Measurements from ENCODE around the gene ALKBH2.
"Not testable (repeated sequence)": the region's sequence is repeated elsewhere in the genome, so short reads cannot be mapped to it uniquely, and the experiment has no call there.

ALKBH2 gene

GRCh38 chr12:109052414-109053323 is 40.6 kb downstream of the ALKBH2 start, which contains the start of gene USP30:
Gene USP30, plus strand, starts transcription at chr12:109052576. Its CDS starts 103 bp downstream, at chr12:109052679.
- H3F3A ChIP-seq (ENCODE audit: control insufficient read depth, insufficient read depth) = peaks cover 8% of the 10 kb centered on the region; the same call in 1 of the 2 replicates
- H3K9me3 ChIP-seq (ENCODE audit: control insufficient read depth, insufficient read depth, low read length) = no peaks in the 10 kb centered on the region
- H3K27ac ChIP-seq (ENCODE audit: low read depth, low read length) = peak within 1 kb of the TSS; percentile 49
- peaks cover 39% of the 10 kb centered on the region for H3K4me1 ChIP-seq (ENCODE audit: control insufficient read depth, low read length)
- peaks cover 33% of the 10 kb centered on the region for H3K79me2 ChIP-seq (ENCODE audit: control insufficient read depth, low read length)
- peaks cover 18% of the 10 kb centered on the region for H3K36me3 ChIP-seq (ENCODE audit: control insufficient read depth, low read length)
- TF ChIP-seq CTCF (IDR thresholded peaks at IDR 0.05; ENCODE audit: low read depth, low read length, poor library complexity, severe bottlenecking) = no peak
- TF ChIP-seq EZH2phosphoT487 (IDR thresholded peaks at IDR 0.05; ENCODE audit: borderline replicate concordance, low read length) = no peak
- no peaks in the 10 kb centered on the region for H3K9me2 ChIP-seq (replicated peaks; ENCODE audit: control insufficient read depth, low read length)
- no peaks in the 10 kb centered on the region for H3K27me3 ChIP-seq (ENCODE audit: control insufficient read depth, low read length)
- H3K4me2 ChIP-seq (ENCODE audit: low read length) = peak within 1 kb of the TSS; percentile 71
- peak within 1 kb of the TSS; percentile 84 for H3K4me3 ChIP-seq (ENCODE audit: low read length)
- H4K20me1 ChIP-seq (ENCODE audit: control insufficient read depth, insufficient read depth, low read depth, low read length) = no peaks in the 10 kb centered on the region

DNA sequence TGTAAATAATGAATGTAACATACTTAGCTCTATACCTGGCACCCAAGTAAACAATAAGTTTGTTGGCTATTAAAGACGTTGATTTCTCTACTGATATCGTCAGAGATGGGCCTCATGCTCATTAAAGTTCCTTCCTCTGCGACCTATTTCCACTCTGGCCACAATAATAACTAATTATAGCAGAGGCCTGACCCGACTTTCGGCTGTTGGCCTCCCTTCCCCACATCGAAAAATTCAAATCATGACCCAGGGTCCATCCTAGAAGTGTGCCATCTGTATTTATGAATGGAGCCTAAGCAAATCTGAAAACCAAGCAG is 41.2 kb downstream of the ALKBH2 start:
- TF ChIP-seq CTCF (IDR thresholded peaks at IDR 0.05; ENCODE audit: low read depth, low read length, poor library complexity, severe bottlenecking) (no peak), EZH2phosphoT487 (IDR thresholded peaks at IDR 0.05; ENCODE audit: borderline replicate concordance, low read length) (no peak)
- peaks cover 33% of the 10 kb centered on the region for H3K4me1 ChIP-seq (ENCODE audit: control insufficient read depth, low read length)
- no peak overlapping the region for H3K27ac ChIP-seq (ENCODE audit: low read depth, low read length)
- peak overlapping the region; percentile 71 for H3K4me2 ChIP-seq (ENCODE audit: low read length)
- peaks cover 17% of the 10 kb centered on the region for H3K36me3 ChIP-seq (ENCODE audit: control insufficient read depth, low read length)
- no peaks in the 10 kb centered on the region for H3K9me2 ChIP-seq (replicated peaks; ENCODE audit: control insufficient read depth, low read length)
- H3K4me3 ChIP-seq (ENCODE audit: low read length) = peak overlapping the region; percentile 84
- peaks cover 33% of the 10 kb centered on the region for H3K79me2 ChIP-seq (ENCODE audit: control insufficient read depth, low read length)
- peaks cover 6% of the 10 kb centered on the region; the same call in 1 of the 2 replicates for H3F3A ChIP-seq (ENCODE audit: control insufficient read depth, insufficient read depth)
- H3K27me3 ChIP-seq (ENCODE audit: control insufficient read depth, low read length) = no peaks in the 10 kb centered on the region
- H3K9me3 ChIP-seq (ENCODE audit: control insufficient read depth, insufficient read depth, low read length) = no peaks in the 10 kb centered on the region
- H4K20me1 ChIP-seq (ENCODE audit: control insufficient read depth, insufficient read depth, low read depth, low read length) = no peaks in the 10 kb centered on the region

GRCh38 chr12:109049794-109050193 is 43.5 kb downstream of the ALKBH2 start:
- H3K9me2 ChIP-seq (replicated peaks; ENCODE audit: control insufficient read depth, low read length); H3K4me3 ChIP-seq (ENCODE audit: low read length); H4K20me1 ChIP-seq (ENCODE audit: control insufficient read depth, insufficient read depth, low read depth, low read length); H3K9me3 ChIP-seq (ENCODE audit: control insufficient read depth, insufficient read depth, low read length); H3K27ac ChIP-seq (ENCODE audit: low read depth, low read length); H3K36me3 ChIP-seq (ENCODE audit: control insufficient read depth, low read length); H3K4me2 ChIP-seq (ENCODE audit: low read length); H3K27me3 ChIP-seq (ENCODE audit: control insufficient read depth, low read length); H3F3A ChIP-seq (ENCODE audit: control insufficient read depth, insufficient read depth): not testable (repeated sequence)
- peaks cover 20% of the 10 kb centered on the region for H3K4me1 ChIP-seq (ENCODE audit: control insufficient read depth, low read length)
- peaks cover 22% of the 10 kb centered on the region for H3K79me2 ChIP-seq (ENCODE audit: control insufficient read depth, low read length)

- H3K36me3 ChIP-seq (ENCODE audit: control insufficient read depth, low read length); H3K9me2 ChIP-seq (replicated peaks; ENCODE audit: control insufficient read depth, low read length); H3K4me1 ChIP-seq (ENCODE audit: control insufficient read depth, low read length); H4K20me1 ChIP-seq (ENCODE audit: control insufficient read depth, insufficient read depth, low read depth, low read length); H3K4me2 ChIP-seq (ENCODE audit: low read length); H3K4me3 ChIP-seq (ENCODE audit: low read length); H3K27me3 ChIP-seq (ENCODE audit: control insufficient read depth, low read length); H3K9me3 ChIP-seq (ENCODE audit: control insufficient read depth, insufficient read depth, low read length); H3K27ac ChIP-seq (ENCODE audit: low read depth, low read length); H3F3A ChIP-seq (ENCODE audit: control insufficient read depth, insufficient read depth): not testable (repeated sequence)
- H3K79me2 ChIP-seq (ENCODE audit: control insufficient read depth, low read length) = peaks cover 12% of the 10 kb centered on the region
Measured at GRCh38 chr12:109048706-109049105, 44.6 kb downstream of the ALKBH2 start.
